HEK293T (cell line): ENCODE results near the gene DLG2.

Experiments
- ELF4 ChIP-seq: fragments of 450-650 bp; IDR thresholded peaks from 2 replicates; pipeline ENCODE4 v1.6.1; 2017; ENCODE audit warnings: antibody characterized with exemption
- FOXA1 ChIP-seq: fragments of 450-650 bp; IDR thresholded peaks from 2 replicates; pipeline ENCODE4 v1.6.1; 2016; ENCODE audit warnings: mild to moderate bottlenecking
- FOXM1 ChIP-seq: fragments of 450-650 bp; IDR thresholded peaks from 2 replicates; pipeline ENCODE4 v1.6.1; 2017; ENCODE audit warnings: mild to moderate bottlenecking, borderline replicate concordance
- SP1 ChIP-seq: fragments of 450-650 bp; IDR thresholded peaks from 2 replicates; pipeline ENCODE4 v1.6.1; 2017

DNA sequence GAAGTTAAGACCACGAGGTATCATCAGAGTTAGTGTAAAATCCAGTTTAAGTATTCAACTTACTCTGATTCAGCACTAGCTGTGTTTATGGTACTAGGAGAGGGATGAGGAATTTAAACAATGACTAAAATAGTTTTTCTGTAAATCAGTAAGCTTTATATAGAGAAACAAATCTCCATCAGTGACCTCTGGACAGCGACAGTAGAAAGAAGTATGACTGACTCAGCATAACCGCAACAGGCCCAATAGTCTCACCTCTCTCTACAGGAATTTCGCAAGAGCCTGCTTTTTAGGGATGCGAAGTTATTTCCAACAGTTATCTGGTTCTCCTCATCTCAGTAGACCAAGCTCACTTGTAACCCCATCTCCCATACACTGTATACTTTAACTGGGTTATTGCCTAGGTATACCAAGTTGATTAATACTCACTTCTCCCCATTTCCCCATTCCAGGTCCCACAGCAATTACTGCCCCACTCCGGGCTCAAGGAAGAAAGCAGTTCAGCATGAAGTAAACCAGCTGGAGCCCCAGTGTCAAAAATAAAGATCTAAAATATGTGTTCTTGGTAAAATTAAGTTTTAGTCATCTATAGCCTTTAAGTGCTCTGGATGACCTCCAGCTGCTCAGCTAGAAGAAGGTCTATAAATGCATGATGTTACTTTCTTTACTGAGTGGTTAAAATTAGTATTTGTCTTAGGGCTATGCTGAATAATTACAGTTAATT is 1570.3 kb downstream of the DLG2 start:
- TF ChIP-seq SP1 = no peak
- TF ChIP-seq FOXA1 = no peak
- no peak for TF ChIP-seq ELF4
- TF ChIP-seq FOXM1 = no peak
